Osteoblast (primary cell): ENCODE measurements around the gene MSL3B.

Experiments
- DNase-seq: peaks from one replicate; pipeline ENCODE4 v3.0.0; 2011; ENCODE audit warnings: low spot score, mixed read lengths; ENCODE audit not compliant: insufficient read length; ENCODE audit errors: missing footprints
- H2AFZ ChIP-seq: 2 replicates; pipeline ENCODE4 v1.6.0; 2011; ENCODE audit warnings: mild to moderate bottlenecking, low read length
- H3K27ac ChIP-seq: 2 replicates; pipeline ENCODE4 v1.5.1; 2011; ENCODE audit warnings: mild to moderate bottlenecking, low read depth, low read length, moderate library complexity
- H3K27me3 ChIP-seq: 2 replicates; pipeline ENCODE4 v1.6.0; 2012; ENCODE audit warnings: mild to moderate bottlenecking, control low read depth, inconsistent platforms, low read length, moderate library complexity; ENCODE audit not compliant: insufficient read depth
- H3K36me3 ChIP-seq: 2 replicates; pipeline ENCODE4 v1.5.1; 2011; ENCODE audit warnings: mild to moderate bottlenecking, low read length, control low read depth, moderate library complexity; ENCODE audit not compliant: insufficient read depth
- H3K4me1 ChIP-seq: 2 replicates; pipeline ENCODE4 v1.5.1; 2011; ENCODE audit warnings: mild to moderate bottlenecking, low read length, control low read depth, moderate library complexity; ENCODE audit not compliant: insufficient read depth
- H3K4me2 ChIP-seq: 2 replicates; pipeline ENCODE4 v1.6.0; 2011; ENCODE audit warnings: mild to moderate bottlenecking, low read length; ENCODE audit not compliant: insufficient read depth
- H3K4me3 ChIP-seq: fragments of 200-600 bp; sonication (generic); 3 replicates; pipeline ENCODE4 v1.5.1; 2012; ENCODE audit warnings: mild to moderate bottlenecking, low read length, inconsistent platforms; ENCODE audit not compliant: insufficient read depth
- H3K79me2 ChIP-seq: 2 replicates; pipeline ENCODE4 v1.6.0; 2012; ENCODE audit warnings: mild to moderate bottlenecking, low read length, control low read depth, inconsistent platforms; ENCODE audit not compliant: insufficient read depth
- H3K9me3 ChIP-seq: 2 replicates; pipeline ENCODE4 v1.5.1; 2011; ENCODE audit warnings: low read depth, low read length, control low read depth
- H4K20me1 ChIP-seq: 2 replicates; pipeline ENCODE4 v1.6.0; 2012; ENCODE audit warnings: mild to moderate bottlenecking, low read length, control low read depth; ENCODE audit not compliant: insufficient read depth
- TF ChIP-seq, protein P1 (sequence below): IDR thresholded peaks from 2 replicates; pipeline ENCODE4 v1.5.1; 2011; ENCODE audit warnings: mild to moderate bottlenecking, low read depth, low read length, moderate library complexity; ENCODE audit errors: extremely low read depth

The MSL3B gene

DNA sequence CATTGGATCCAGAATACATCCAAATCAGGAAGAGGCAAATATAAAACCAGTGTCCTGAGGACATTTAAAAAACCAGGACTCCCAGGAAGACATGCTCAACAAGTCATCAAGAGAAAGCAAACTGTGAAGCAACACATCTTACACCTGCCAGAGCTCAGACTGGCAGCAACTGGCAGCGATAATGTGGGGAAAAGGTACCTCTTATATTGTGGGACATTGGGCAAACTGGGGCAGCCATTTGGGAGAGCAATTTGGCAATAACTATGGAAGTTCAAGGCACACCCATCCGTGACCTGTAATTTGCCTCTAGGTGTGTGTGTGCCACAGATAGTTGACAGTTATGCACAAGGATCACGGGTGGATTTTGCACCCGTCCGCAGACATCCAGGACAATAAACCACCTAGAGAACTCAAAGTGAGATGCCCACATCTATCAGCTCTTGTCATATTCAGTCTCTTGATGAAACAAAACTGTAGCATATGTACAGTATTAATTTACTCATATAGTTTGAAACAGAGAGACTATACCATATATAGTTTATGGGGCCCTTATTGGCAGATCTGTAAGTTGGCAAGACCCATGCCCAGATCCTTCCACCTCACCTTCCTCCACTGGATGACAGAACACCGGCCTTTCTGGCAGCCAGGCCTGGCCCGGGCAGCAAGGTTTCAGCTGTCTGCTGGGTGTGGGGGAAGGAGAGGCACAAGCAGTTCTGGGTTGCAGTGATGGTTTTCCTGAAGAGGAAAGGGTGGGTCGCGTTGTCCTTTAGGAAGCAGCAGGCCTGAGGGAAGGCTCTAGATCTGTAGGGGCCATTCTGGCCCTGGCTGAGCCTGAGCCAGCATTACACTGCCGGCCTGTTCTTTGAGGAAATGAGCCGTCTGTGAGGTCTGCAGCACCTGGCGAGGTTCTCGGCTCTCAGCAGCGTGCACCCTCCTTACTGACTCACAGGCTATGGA, 32.7 kb downstream of the MSL3B start:
- no peak overlapping the region for H2AFZ ChIP-seq
- no peaks in the 10 kb centered on the region for H3K27me3 ChIP-seq
- H3K36me3 ChIP-seq = peaks cover 32% of the 10 kb centered on the region
- H3K27ac ChIP-seq = no peak overlapping the region
- peaks cover 4% of the 10 kb centered on the region for H3K4me1 ChIP-seq
- TF ChIP-seq, protein P1, sequence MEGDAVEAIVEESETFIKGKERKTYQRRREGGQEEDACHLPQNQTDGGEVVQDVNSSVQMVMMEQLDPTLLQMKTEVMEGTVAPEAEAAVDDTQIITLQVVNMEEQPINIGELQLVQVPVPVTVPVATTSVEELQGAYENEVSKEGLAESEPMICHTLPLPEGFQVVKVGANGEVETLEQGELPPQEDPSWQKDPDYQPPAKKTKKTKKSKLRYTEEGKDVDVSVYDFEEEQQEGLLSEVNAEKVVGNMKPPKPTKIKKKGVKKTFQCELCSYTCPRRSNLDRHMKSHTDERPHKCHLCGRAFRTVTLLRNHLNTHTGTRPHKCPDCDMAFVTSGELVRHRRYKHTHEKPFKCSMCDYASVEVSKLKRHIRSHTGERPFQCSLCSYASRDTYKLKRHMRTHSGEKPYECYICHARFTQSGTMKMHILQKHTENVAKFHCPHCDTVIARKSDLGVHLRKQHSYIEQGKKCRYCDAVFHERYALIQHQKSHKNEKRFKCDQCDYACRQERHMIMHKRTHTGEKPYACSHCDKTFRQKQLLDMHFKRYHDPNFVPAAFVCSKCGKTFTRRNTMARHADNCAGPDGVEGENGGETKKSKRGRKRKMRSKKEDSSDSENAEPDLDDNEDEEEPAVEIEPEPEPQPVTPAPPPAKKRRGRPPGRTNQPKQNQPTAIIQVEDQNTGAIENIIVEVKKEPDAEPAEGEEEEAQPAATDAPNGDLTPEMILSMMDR = no peak
- peaks cover 46% of the 10 kb centered on the region for H3K79me2 ChIP-seq
- no peak overlapping the region for H3K4me3 ChIP-seq
- no peak overlapping the region for H3K4me2 ChIP-seq
- H3K9me3 ChIP-seq = no peaks in the 10 kb centered on the region
- peaks cover 4% of the 10 kb centered on the region for H4K20me1 ChIP-seq
- DNase-seq = peak; percentile 36

DNA sequence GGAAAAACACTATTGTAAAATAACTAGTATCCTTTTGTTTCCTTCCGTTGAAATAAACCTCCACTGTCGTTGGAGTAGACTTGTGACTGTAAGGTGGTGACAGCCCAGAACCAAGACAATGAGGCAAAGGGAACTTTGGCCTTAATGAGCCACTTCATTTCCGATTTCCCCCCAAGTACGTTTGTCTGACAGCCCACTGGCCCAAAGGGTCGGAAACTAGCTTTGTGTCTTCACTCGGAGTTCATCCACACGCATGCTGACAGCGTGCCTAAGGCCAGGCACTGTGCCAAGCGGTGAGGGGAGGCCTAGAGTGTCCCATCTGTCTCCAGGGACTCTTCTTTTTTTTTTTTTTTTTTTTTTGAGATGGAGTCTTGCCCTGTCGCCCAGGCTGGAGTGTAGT, 34.8 kb downstream of the MSL3B start:
- TF ChIP-seq, protein P1 = no peak
- no peaks in the 10 kb centered on the region for H3K9me3 ChIP-seq
- peaks cover 4% of the 10 kb centered on the region for H3K4me1 ChIP-seq
- DNase-seq = peak; percentile 15
- H4K20me1 ChIP-seq = no peaks in the 10 kb centered on the region
- no peak overlapping the region for H3K4me2 ChIP-seq
- H3K36me3 ChIP-seq = peaks cover 11% of the 10 kb centered on the region
- no peak overlapping the region for H3K27ac ChIP-seq
- H3K27me3 ChIP-seq = no peaks in the 10 kb centered on the region
- no peak overlapping the region for H3K4me3 ChIP-seq
- peak overlapping the region; percentile 53 for H2AFZ ChIP-seq
- H3K79me2 ChIP-seq = peaks cover 25% of the 10 kb centered on the region

DNA sequence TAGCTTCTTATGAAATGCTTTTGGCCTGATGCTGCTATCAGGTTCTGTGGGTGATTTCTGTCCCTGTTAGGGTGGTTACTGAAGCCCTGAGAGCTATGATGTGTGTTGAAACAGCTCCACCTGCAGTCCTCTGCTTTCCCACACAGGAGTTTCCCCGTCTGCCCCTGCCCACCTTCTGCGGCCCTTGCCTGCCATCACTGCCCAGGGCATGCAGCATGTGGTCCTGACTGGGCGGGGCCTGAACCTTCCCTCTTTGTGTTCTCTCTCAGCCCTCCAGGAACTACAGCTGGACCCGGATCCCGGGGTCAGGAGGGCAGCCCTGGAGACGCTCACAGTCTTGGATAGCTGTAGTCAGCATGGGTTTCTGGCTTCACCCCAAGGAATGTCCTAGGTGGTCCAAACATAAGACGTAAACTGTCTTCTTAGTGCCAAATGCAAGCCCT, 35.3 kb downstream of the MSL3B start:
- TF ChIP-seq, protein P1 = peak; percentile 48
- H3K4me2 ChIP-seq = no peak overlapping the region
- no peaks in the 10 kb centered on the region for H3K27me3 ChIP-seq
- DNase-seq = peak; percentile 90
- peaks cover 20% of the 10 kb centered on the region for H3K79me2 ChIP-seq
- peak overlapping the region; percentile 53 for H2AFZ ChIP-seq
- H3K36me3 ChIP-seq = peaks cover 6% of the 10 kb centered on the region
- no peaks in the 10 kb centered on the region for H4K20me1 ChIP-seq
- H3K4me3 ChIP-seq = no peak overlapping the region
- no peaks in the 10 kb centered on the region for H3K9me3 ChIP-seq
- peak overlapping the region; percentile 31 for H3K27ac ChIP-seq
- H3K4me1 ChIP-seq = peaks cover 4% of the 10 kb centered on the region

DNA sequence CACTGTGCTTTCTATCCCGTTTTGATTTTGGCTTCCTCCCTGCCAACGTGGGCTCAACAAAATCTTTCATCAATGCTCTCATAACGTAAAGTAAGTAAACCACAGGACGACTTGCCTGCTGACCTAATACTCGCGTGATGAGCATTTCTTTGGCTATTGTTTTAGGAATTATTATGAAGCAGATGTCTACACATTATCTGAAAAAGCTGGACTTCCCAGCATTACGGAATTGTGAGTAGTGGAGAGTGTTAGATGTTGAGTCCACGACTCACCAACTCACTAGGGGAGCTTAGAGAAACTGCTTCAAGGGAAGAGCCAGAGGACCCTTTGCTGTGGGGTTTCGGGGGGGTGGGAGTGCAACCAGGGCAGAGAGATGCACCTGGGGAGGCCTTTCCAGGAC, 35.8 kb downstream of the MSL3B start:
- H3K9me3 ChIP-seq = no peaks in the 10 kb centered on the region
- H4K20me1 ChIP-seq = no peaks in the 10 kb centered on the region
- H3K4me3 ChIP-seq = no peak overlapping the region
- peak overlapping the region; percentile 31 for H3K27ac ChIP-seq
- peaks cover 4% of the 10 kb centered on the region for H3K4me1 ChIP-seq
- H2AFZ ChIP-seq = peak overlapping the region; percentile 43
- no peak overlapping the region for H3K4me2 ChIP-seq
- no peaks in the 10 kb centered on the region for H3K27me3 ChIP-seq
- peaks cover 1% of the 10 kb centered on the region for H3K36me3 ChIP-seq
- peaks cover 15% of the 10 kb centered on the region for H3K79me2 ChIP-seq
- peak; percentile 87 for DNase-seq
- TF ChIP-seq, protein P1 = no peak
